HEK293T (cell line): ENCODE results near the gene FBXL13.

Source experiments
- CTCF ChIA-PET: fragments of 350-600 bp; formaldehyde crosslinking; extraction: SDS; loops from one replicate; lab custom pipeline; 2021; ENCODE audit warnings: antibody characterized with exemption, inconsistent platforms; lab: Yijun Ruan, JAX
- POLR2A ChIA-PET: fragments of 350-600 bp; formaldehyde crosslinking; extraction: SDS; loops from one replicate; lab custom pipeline; 2020; ENCODE audit warnings: antibody characterized with exemption, inconsistent platforms; lab: Yijun Ruan, JAX
- DNase-seq: peaks from one replicate; pipeline ENCODE4 v3.0.0; 2012; ENCODE audit warnings: mixed read lengths; ENCODE audit errors: extremely low spot score
- ARNT ChIP-seq: fragments of 450-650 bp; IDR thresholded peaks from 2 replicates; pipeline ENCODE4 v1.6.1; 2017; ENCODE audit warnings: mild to moderate bottlenecking
- BHLHE40 ChIP-seq: fragments of 450-650 bp; IDR thresholded peaks from 2 replicates; pipeline ENCODE4 v1.6.1; 2016; ENCODE audit warnings: mild to moderate bottlenecking, moderate library complexity, borderline replicate concordance
- CTBP1 ChIP-seq: fragments of 450-650 bp; IDR thresholded peaks from 2 replicates; pipeline ENCODE4 v1.6.1; 2016; ENCODE audit warnings: borderline replicate concordance
- ELF4 ChIP-seq: fragments of 450-650 bp; IDR thresholded peaks from 2 replicates; pipeline ENCODE4 v1.6.1; 2017; ENCODE audit warnings: antibody characterized with exemption
- FOXA1 ChIP-seq: fragments of 450-650 bp; IDR thresholded peaks from 2 replicates; pipeline ENCODE4 v1.6.1; 2016; ENCODE audit warnings: mild to moderate bottlenecking
- FOXK2 ChIP-seq: fragments of 450-650 bp; IDR thresholded peaks from 2 replicates; pipeline ENCODE4 v1.6.1; 2016; ENCODE audit warnings: mild to moderate bottlenecking
- FOXM1 ChIP-seq: fragments of 450-650 bp; IDR thresholded peaks from 2 replicates; pipeline ENCODE4 v1.6.1; 2017; ENCODE audit warnings: mild to moderate bottlenecking, borderline replicate concordance
- HDGF ChIP-seq: fragments of 450-650 bp; IDR thresholded peaks from 2 replicates; pipeline ENCODE4 v1.6.1; 2017; ENCODE audit warnings: antibody characterized with exemption, borderline replicate concordance
- L3MBTL2 ChIP-seq: fragments of 450-650 bp; conservative IDR thresholded peaks from 2 replicates; pipeline ENCODE4 v1.6.1; 2016; ENCODE audit warnings: mild to moderate bottlenecking
- LEF1 ChIP-seq: fragments of 450-650 bp; IDR thresholded peaks from 2 replicates; pipeline ENCODE4 v1.6.1; 2017; ENCODE audit warnings: mild to moderate bottlenecking, borderline replicate concordance
- NFRKB ChIP-seq: fragments of 450-650 bp; IDR thresholded peaks from 2 replicates; pipeline ENCODE4 v1.6.1; 2016; ENCODE audit warnings: mild to moderate bottlenecking, moderate library complexity
- PKNOX1 ChIP-seq: fragments of 450-650 bp; IDR thresholded peaks from 2 replicates; pipeline ENCODE4 v1.6.1; 2016
- SP1 ChIP-seq: fragments of 450-650 bp; IDR thresholded peaks from 2 replicates; pipeline ENCODE4 v1.6.1; 2017
- SUZ12 ChIP-seq: fragments of 450-650 bp; IDR thresholded peaks from 2 replicates; pipeline ENCODE4 v1.6.1; 2016; ENCODE audit warnings: mild to moderate bottlenecking
- TARDBP ChIP-seq: fragments of 450-650 bp; IDR thresholded peaks from 2 replicates; pipeline ENCODE4 v1.6.1; 2016
- ZNF384 ChIP-seq: fragments of 450-650 bp; IDR thresholded peaks from 2 replicates; pipeline ENCODE4 v1.6.1; 2016

FBXL13 gene

GRCh38 chr7:102874966-102875365 lies 199.6 kb downstream of the FBXL13 start:
- POLR2A ChIA-PET = no interaction called here
- no peak for DNase-seq
- TF ChIP-seq BHLHE40 (no peak), FOXM1 (no peak), L3MBTL2 (no peak), NFRKB (no peak), PKNOX1 (no peak), ZNF384 (no peak), TARDBP (no peak), CTBP1 (no peak), SUZ12 (no peak), HDGF (no peak), SP1 (no peak), ARNT (no peak)
- CTCF ChIA-PET = no interaction called here

- TF ChIP-seq SP1 = no peak
- TF ChIP-seq LEF1 = no peak
- no peak for TF ChIP-seq CTBP1
- TF ChIP-seq FOXK2 = no peak
- TF ChIP-seq FOXM1 = no peak
- no peak for TF ChIP-seq HDGF
- ChIA-PET POLR2A (no interaction called here), CTCF (no interaction called here)
- no peak for DNase-seq
These were observed 200.3 kb downstream of the FBXL13 start for GRCh38 chr7:102874166-102874829.

GRCh38 chr7:102873470-102874165 lies 201.0 kb downstream of the FBXL13 start:
- no peak for DNase-seq
- TF ChIP-seq ELF4 (no peak), HDGF (no peak), ARNT (no peak), CTBP1 (no peak), FOXM1 (no peak), L3MBTL2 (no peak), PKNOX1 (no peak), SP1 (no peak), BHLHE40 (no peak), FOXA1 (no peak), TARDBP (no peak), FOXK2 (no peak), SUZ12 (no peak), ZNF384 (no peak), NFRKB (no peak)
- ChIA-PET POLR2A (no interaction called here), CTCF (no interaction called here)

- ChIA-PET POLR2A (no interaction called here), CTCF (no interaction called here)
- no peak for DNase-seq
These were observed 202.1 kb downstream of the FBXL13 start for GRCh38 chr7:102872460-102872859.

GRCh38 chr7:102869195-102869594 lies 205.4 kb downstream of the FBXL13 start:
- CTCF ChIA-PET = interaction anchor here (0.6 kb wide), 1 partner anchor 31 kb away, joined by 3 read pairs; no protein-coding TSS in a partner anchor
- no peak for DNase-seq
- TF ChIP-seq TARDBP (no peak), SP1 (no peak), LEF1 (no peak), ZNF384 (no peak), FOXK2 (no peak), SUZ12 (no peak), NFRKB (no peak), FOXM1 (no peak), PKNOX1 (no peak), ARNT (no peak), HDGF (no peak), L3MBTL2 (no peak)
- POLR2A ChIA-PET = no interaction called here

More at GRCh38 chr7:102872460-102872859, 202.1 kb downstream of the FBXL13 start:
- TF ChIP-seq CTBP1 (no peak), SUZ12 (no peak), BHLHE40 (no peak), LEF1 (no peak), ELF4 (no peak), NFRKB (no peak), FOXM1 (no peak), ZNF384 (no peak)

GRCh38 chr7:102866535-102867215 lies 207.9 kb downstream of the FBXL13 start:
- TF ChIP-seq PKNOX1 = no peak
- TF ChIP-seq BHLHE40 = no peak
- no peak for TF ChIP-seq TARDBP
- TF ChIP-seq NFRKB = no peak
- no peak for TF ChIP-seq CTBP1
- no peak for TF ChIP-seq L3MBTL2
- TF ChIP-seq ZNF384 = no peak
- no peak for TF ChIP-seq HDGF
- no peak for TF ChIP-seq SUZ12
- TF ChIP-seq LEF1 = no peak
- TF ChIP-seq FOXA1 = no peak
- ChIA-PET CTCF (no interaction called here), POLR2A (no interaction called here)
- no peak for DNase-seq
